Trophoblast cell (in vitro differentiated cells and primary cell): ENCODE results near the gene KLHL3.
"Not testable (repeated sequence)": the region's sequence is repeated elsewhere in the genome, so short reads cannot be mapped to it uniquely, and the experiment has no call there.

ENCODE experiments used
- DNase-seq, 2 donors: peaks; one replicate each; pipeline ENCODE4 v3.0.0-alpha.2; 2016
- H2AFZ ChIP-seq: 2 replicates; pipeline ENCODE4 v1.6.1; 2013; ENCODE audit warnings: low read length, moderate library complexity, mild to moderate bottlenecking; ENCODE audit not compliant: insufficient read depth, poor library complexity
- H2AK5ac ChIP-seq: 2 replicates; pipeline ENCODE4 v1.6.1; 2013; ENCODE audit warnings: mild to moderate bottlenecking, low read length
- H2BK120ac ChIP-seq: 2 replicates; pipeline ENCODE4 v1.6.1; 2013; ENCODE audit warnings: low read length, mild to moderate bottlenecking, moderate library complexity; ENCODE audit not compliant: insufficient read depth, poor library complexity
- H2BK12ac ChIP-seq: 2 replicates; pipeline ENCODE4 v1.6.1; 2013; ENCODE audit warnings: mild to moderate bottlenecking, low read length, moderate library complexity
- H2BK5ac ChIP-seq: 2 replicates; pipeline ENCODE4 v1.6.1; 2013; ENCODE audit warnings: low read length, low read depth, moderate library complexity, mild to moderate bottlenecking; ENCODE audit not compliant: poor library complexity
- H3K14ac ChIP-seq: 2 replicates; pipeline ENCODE4 v1.6.1; 2013; ENCODE audit warnings: mild to moderate bottlenecking, low read length
- H3K18ac ChIP-seq: 2 replicates; pipeline ENCODE4 v1.6.1; 2013; ENCODE audit warnings: mild to moderate bottlenecking, low read length
- H3K23ac ChIP-seq: 2 replicates; pipeline ENCODE4 v1.6.1; 2013; ENCODE audit warnings: low read length
- H3K27ac ChIP-seq: 2 replicates; pipeline ENCODE4 v1.5.1; 2013; ENCODE audit warnings: low read depth, mild to moderate bottlenecking, inconsistent platforms, low read length, moderate library complexity
- H3K27me3 ChIP-seq: 2 replicates; pipeline ENCODE4 v1.6.1; 2013; ENCODE audit warnings: inconsistent platforms, mild to moderate bottlenecking, low read length, moderate library complexity; ENCODE audit not compliant: insufficient read depth
- H3K36me3 ChIP-seq, 2 experiments: 1 replicate in 1 of 2; 2 replicates in 1 of 2; pipeline ENCODE4 v1.6.1; 2013; ENCODE audit warnings: low read length in 2 of 2, mild to moderate bottlenecking in 2 of 2, moderate library complexity in 1 of 2; ENCODE audit not compliant: insufficient read depth in 2 of 2, control insufficient read depth in 1 of 2
- H3K4ac ChIP-seq: 2 replicates; pipeline ENCODE4 v1.6.1; 2013; ENCODE audit warnings: low read depth, mild to moderate bottlenecking, low read length, moderate library complexity
- H3K4me1 ChIP-seq, 2 experiments: 1 replicate in 1 of 2; 2 replicates in 1 of 2; pipeline ENCODE4 v1.6.1; 2013; ENCODE audit warnings: low read length in 2 of 2, mild to moderate bottlenecking in 2 of 2, moderate library complexity in 1 of 2; ENCODE audit not compliant: insufficient read depth in 2 of 2, control insufficient read depth in 1 of 2
- H3K4me2 ChIP-seq: 2 replicates; pipeline ENCODE4 v1.6.1; 2013; ENCODE audit warnings: inconsistent platforms, mild to moderate bottlenecking, low read length, moderate library complexity
- H3K4me3 ChIP-seq: 2 replicates; pipeline ENCODE4 v1.5.1; 2013; ENCODE audit warnings: mild to moderate bottlenecking, low read depth, low read length, inconsistent platforms
- H3K79me1 ChIP-seq: one replicate; pipeline ENCODE4 v1.6.1; 2013; ENCODE audit warnings: low read length
- H3K79me2 ChIP-seq: 2 replicates; pipeline ENCODE4 v1.6.1; 2013; ENCODE audit warnings: low read length, mild to moderate bottlenecking; ENCODE audit not compliant: control insufficient read depth, insufficient read depth, poor library complexity
- H3K9ac ChIP-seq: 2 replicates; pipeline ENCODE4 v1.6.1; 2013; ENCODE audit warnings: mild to moderate bottlenecking, low read length
- H3K9me3 ChIP-seq: 2 replicates; pipeline ENCODE4 v1.6.1; 2013; ENCODE audit warnings: low read depth, mild to moderate bottlenecking, control low read depth, inconsistent platforms, low read length; ENCODE audit not compliant: insufficient read depth
- H4K12ac ChIP-seq: 2 replicates; pipeline ENCODE4 v1.6.1; 2013; ENCODE audit warnings: low read depth, mild to moderate bottlenecking, low read length, moderate library complexity
- H4K8ac ChIP-seq: 2 replicates; pipeline ENCODE4 v1.6.1; 2013; ENCODE audit warnings: low read depth, mild to moderate bottlenecking, low read length, moderate library complexity
- H4K91ac ChIP-seq: one replicate; pipeline ENCODE4 v1.6.1; 2013; ENCODE audit warnings: low read depth, mild to moderate bottlenecking, low read length, moderate library complexity
- WGBS: extraction: QIAGEN DNeasy Blood & Tissue Kit; methylation state at CpG from one replicate; pipeline ENCODE4 v1.1.7; 2013; ENCODE audit warnings: missing lambda C conversion rate; ENCODE audit not compliant: insufficient read length, insufficient coverage; ENCODE audit errors: extremely low coverage; 5-methylcytosine and 5-hydroxymethylcytosine counted together

The KLHL3 gene

DNA sequence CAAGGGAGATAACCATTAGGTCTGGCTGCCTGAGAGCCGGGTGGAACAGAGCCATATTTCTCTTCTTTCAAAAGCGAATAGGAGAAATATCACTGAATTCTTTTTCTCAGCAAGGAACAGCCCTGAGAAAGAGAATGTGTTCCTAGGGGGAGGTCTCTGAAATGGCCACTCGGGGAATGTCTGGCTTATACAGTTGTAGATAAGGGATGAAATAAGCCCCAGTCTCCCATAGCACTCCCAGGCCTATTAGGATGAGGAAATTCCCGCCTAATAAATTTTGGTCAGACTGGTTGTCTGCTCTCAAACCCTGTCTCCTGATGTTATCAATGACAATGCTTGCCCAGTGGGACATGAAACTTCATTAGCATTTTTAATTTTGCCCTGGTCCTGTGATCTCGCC, 32.0 kb upstream of the KLHL3 start:
- H3K79me1 ChIP-seq, H3K79me2 ChIP-seq, H3K18ac ChIP-seq, H2BK5ac ChIP-seq, H2BK120ac ChIP-seq, H3K9me3 ChIP-seq, H4K91ac ChIP-seq, H2AFZ ChIP-seq, H2AK5ac ChIP-seq, H3K23ac ChIP-seq, H4K8ac ChIP-seq, H3K4me2 ChIP-seq, H3K27me3 ChIP-seq, H3K4me3 ChIP-seq, H3K4ac ChIP-seq, H3K9ac ChIP-seq, H4K12ac ChIP-seq, H3K36me3 ChIP-seq, H2BK12ac ChIP-seq, H3K4me1 ChIP-seq, H3K14ac ChIP-seq, DNase-seq, H3K27ac ChIP-seq: not testable (repeated sequence)
- WGBS: no CpG with 5 or more reads among the region's 5 CpGs

DNA sequence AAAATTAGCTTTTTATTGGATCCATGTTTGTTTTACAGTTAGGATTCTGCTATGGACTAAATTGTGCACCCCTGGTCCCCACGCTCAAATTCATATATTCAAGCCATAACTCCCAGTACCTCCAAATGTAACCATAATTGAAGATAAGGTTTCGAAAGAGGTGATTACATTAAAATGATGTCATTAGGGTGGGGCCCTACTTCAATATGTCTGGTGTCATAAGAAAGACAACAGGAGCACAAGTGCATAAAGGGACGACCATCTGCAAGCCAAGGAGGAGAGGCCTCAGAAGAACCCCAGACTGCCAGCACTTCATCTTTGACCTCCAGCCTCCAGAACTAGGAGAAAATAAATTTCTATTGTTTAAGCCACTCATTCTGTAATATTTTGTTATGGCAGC, 25.7 kb upstream of the KLHL3 start:
- H3K4me3 ChIP-seq: no peak overlapping the region
- H2BK5ac ChIP-seq: no peak overlapping the region
- H3K4ac ChIP-seq: no peak overlapping the region
- H3K27ac ChIP-seq: no peak overlapping the region
- no peak overlapping the region for H3K4me2 ChIP-seq
- peak in 1 of 2 donors; percentile 28 for DNase-seq
- H3K14ac ChIP-seq: no peak overlapping the region
- no peak overlapping the region for H3K23ac ChIP-seq
- H4K91ac ChIP-seq: no peak overlapping the region
- H3K36me3 ChIP-seq: no peaks in the 10 kb centered on the region
- no peak overlapping the region for H3K18ac ChIP-seq
- no peak overlapping the region for H2AFZ ChIP-seq
- H3K79me1 ChIP-seq: no peaks in the 10 kb centered on the region
- no peak overlapping the region for H4K12ac ChIP-seq
- H3K4me1 ChIP-seq: peaks cover 0 to 2% of the 10 kb centered on the region in 2 experiments
- H3K79me2 ChIP-seq: no peaks in the 10 kb centered on the region
- H2BK12ac ChIP-seq: no peak overlapping the region
- H2AK5ac ChIP-seq: no peak overlapping the region
- H3K9ac ChIP-seq: no peak overlapping the region
- no peaks in the 10 kb centered on the region for H3K27me3 ChIP-seq
- WGBS: no CpG with 5 or more reads among the region's 3 CpGs
- H3K9me3 ChIP-seq: no peaks in the 10 kb centered on the region
- H2BK120ac ChIP-seq: no peak overlapping the region
- H4K8ac ChIP-seq: no peak overlapping the region

DNA sequence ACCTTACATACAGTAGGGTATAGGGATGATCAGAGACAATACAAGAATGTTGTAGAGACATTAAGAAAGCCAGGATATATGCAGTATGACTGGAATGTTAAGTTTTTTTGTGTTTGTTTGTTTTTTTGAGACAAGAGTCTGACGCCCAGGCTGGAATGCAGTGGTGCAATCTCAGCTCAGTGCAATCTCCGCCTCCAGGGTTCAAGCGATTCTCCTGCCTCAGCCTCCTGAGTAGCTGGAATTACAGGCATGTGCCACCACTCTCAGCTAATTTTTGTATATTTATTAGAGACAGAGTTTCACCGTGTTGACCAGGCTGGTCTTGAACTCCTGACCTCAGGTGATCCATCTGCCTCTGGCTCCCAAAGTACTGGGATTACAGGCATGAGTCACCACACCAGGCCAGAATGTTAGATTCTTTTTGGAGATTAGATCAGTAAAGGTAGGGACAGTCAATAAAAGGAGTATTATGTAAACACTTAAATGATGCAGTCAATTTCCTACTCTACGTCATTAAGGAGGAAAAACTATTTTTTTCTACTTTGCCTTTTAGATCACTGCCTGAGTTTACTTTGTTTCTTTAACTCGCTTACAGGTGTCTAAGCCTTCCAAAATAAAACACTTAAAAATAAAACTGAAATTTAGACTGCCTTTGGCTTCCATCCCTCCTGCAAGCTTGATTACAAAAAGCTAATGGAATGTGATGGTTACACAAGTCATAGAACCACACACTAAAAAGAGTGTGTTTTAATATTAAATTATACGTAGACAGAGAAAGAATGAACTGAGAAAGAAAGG, 25.0 kb upstream of the KLHL3 start:
- no peak overlapping the region for H3K27ac ChIP-seq
- no CpG with 5 or more reads among the region's 7 CpGs for WGBS
- H3K4me3 ChIP-seq: no peak overlapping the region
- no peak overlapping the region for H4K8ac ChIP-seq
- no peak overlapping the region for H3K9ac ChIP-seq
- peak; percentile 89 to 91 for DNase-seq
- H3K9me3 ChIP-seq: no peaks in the 10 kb centered on the region
- H3K14ac ChIP-seq: no peak overlapping the region
- H4K12ac ChIP-seq: no peak overlapping the region
- no peaks in the 10 kb centered on the region for H3K79me1 ChIP-seq
- peaks cover 0 to 2% of the 10 kb centered on the region in 2 experiments for H3K4me1 ChIP-seq
- H3K23ac ChIP-seq: no peak overlapping the region
- H4K91ac ChIP-seq: no peak overlapping the region
- no peak overlapping the region for H3K18ac ChIP-seq
- no peak overlapping the region for H2BK5ac ChIP-seq
- H2BK120ac ChIP-seq: no peak overlapping the region
- no peak overlapping the region for H2AFZ ChIP-seq
- no peak overlapping the region for H3K4ac ChIP-seq
- H3K79me2 ChIP-seq: no peaks in the 10 kb centered on the region
- no peaks in the 10 kb centered on the region for H3K27me3 ChIP-seq
- H2AK5ac ChIP-seq: no peak overlapping the region
- H3K4me2 ChIP-seq: no peak overlapping the region
- H2BK12ac ChIP-seq: no peak overlapping the region
- H3K36me3 ChIP-seq: no peaks in the 10 kb centered on the region

DNA sequence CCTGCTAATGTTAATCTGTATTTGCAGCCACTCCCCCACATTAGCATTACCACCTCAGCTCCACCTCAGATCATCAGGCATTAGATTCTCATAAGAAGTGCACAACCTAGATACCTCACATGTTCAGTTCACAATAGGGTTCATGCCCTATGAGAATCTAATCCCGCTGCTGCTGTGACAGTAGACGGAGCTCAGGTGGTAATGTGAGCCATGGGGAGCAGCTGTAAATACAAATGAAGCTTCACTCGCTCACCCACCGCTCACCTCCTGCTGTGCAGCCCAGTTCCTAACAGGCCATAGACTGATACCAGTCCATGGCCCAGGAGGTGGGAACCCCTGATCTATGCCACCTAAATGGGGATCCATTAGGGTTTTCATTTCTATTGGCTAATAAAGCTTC, 24.4 kb upstream of the KLHL3 start:
- H3K23ac ChIP-seq: no peak overlapping the region
- no peaks in the 10 kb centered on the region for H3K36me3 ChIP-seq
- no peak overlapping the region for H2BK5ac ChIP-seq
- H3K14ac ChIP-seq: no peak overlapping the region
- H3K9ac ChIP-seq: no peak overlapping the region
- H2BK120ac ChIP-seq: no peak overlapping the region
- peaks cover 0 to 2% of the 10 kb centered on the region in 2 experiments for H3K4me1 ChIP-seq
- H2BK12ac ChIP-seq: no peak overlapping the region
- peak overlapping the region; percentile 1 for H4K91ac ChIP-seq
- no peak overlapping the region for H3K18ac ChIP-seq
- WGBS: no CpG with 5 or more reads among the region's 4 CpGs
- H3K27ac ChIP-seq: no peak overlapping the region
- H3K4me2 ChIP-seq: no peak overlapping the region
- H3K9me3 ChIP-seq: no peaks in the 10 kb centered on the region
- H4K8ac ChIP-seq: no peak overlapping the region
- no peak overlapping the region for H3K4ac ChIP-seq
- no peaks in the 10 kb centered on the region for H3K79me1 ChIP-seq
- no peak overlapping the region for H4K12ac ChIP-seq
- H2AFZ ChIP-seq: no peak overlapping the region
- no peak overlapping the region for H3K4me3 ChIP-seq
- no peak for DNase-seq
- H2AK5ac ChIP-seq: no peak overlapping the region
- H3K79me2 ChIP-seq: no peaks in the 10 kb centered on the region
- H3K27me3 ChIP-seq: no peaks in the 10 kb centered on the region
